Sigmoid colon (tissue), 7 donors: Measurements from ENCODE around the gene RPLP2. TPM values are rescaled to one million over a fixed set of nuclear protein-coding genes. Genes with fewer than 3 reads are reported as not detected.
A peak's percentile ranks its signal among the peaks of the same experiment; 100 is the strongest.

Source experiments
- DNase-seq: peaks from one replicate; pipeline ENCODE4 v3.0.0-alpha.2; 2019
- H3K27ac ChIP-seq, 4 donors: fragments of 200-600 bp; sonication (generic); one replicate each; pipeline ENCODE4 v1.5.1; 2016 to 2019; ENCODE audit warnings: mild to moderate bottlenecking in 1 of 4
- H3K27me3 ChIP-seq, 3 donors: fragments of 200-600 bp; sonication (generic); one replicate each; pipeline ENCODE4 v1.5.1; 2019; ENCODE audit warnings: mild to moderate bottlenecking in 1 of 3
- H3K36me3 ChIP-seq, 4 donors: fragments of 200-600 bp; sonication (generic); one replicate each; pipeline ENCODE4 v1.5.1; 2016 to 2019
- H3K4me1 ChIP-seq, 4 donors: fragments of 200-600 bp; sonication (generic); one replicate each; pipeline ENCODE4 v1.5.1; 2017 to 2019
- H3K4me3 ChIP-seq, 4 donors: fragments of 200-600 bp; sonication (generic); one replicate each; pipeline ENCODE4 v1.5.1; 2017 to 2019; ENCODE audit warnings: mild to moderate bottlenecking in 2 of 4, moderate library complexity in 1 of 4
- H3K9me3 ChIP-seq, 4 donors: fragments of 200-600 bp in 3 of 4; sonication (generic) in 3 of 4; one replicate each; pipeline versions ENCODE4 v1.5.1 to v1.6.1; 2013 to 2019
- CTCF ChIP-seq, 4 experiments: fragments of 450-650 bp in 3 of 4; fragments of 200-600 bp in 1 of 4; IDR thresholded peaks; one replicate each; pipeline ENCODE4 v1.5.1; 2016 to 2019; ENCODE audit warnings: antibody characterized with exemption in 4 of 4, mild to moderate bottlenecking in 3 of 4, moderate library complexity in 2 of 4
- EP300 ChIP-seq, 4 donors: sonication (generic); formaldehyde crosslinking; IDR thresholded peaks; one replicate each; pipeline ENCODE4 v1.6.1; 2017; ENCODE audit warnings: antibody characterized with exemption in 4 of 4
- POLR2A ChIP-seq, 2 donors: fragments of 450-650 bp; IDR thresholded peaks; one replicate each; pipeline ENCODE4 v1.6.1; 2016; ENCODE audit warnings: antibody characterized with exemption in 2 of 2, mild to moderate bottlenecking in 2 of 2, moderate library complexity in 2 of 2
- POLR2AphosphoS5 ChIP-seq, 4 donors: sonication (generic); formaldehyde crosslinking; IDR thresholded peaks; one replicate each; pipeline ENCODE4 v1.6.1; 2017; ENCODE audit warnings: antibody characterized with exemption in 4 of 4
- WGBS, 2 donors: extraction: QIAGEN DNeasy Blood & Tissue Kit; methylation state at CpG; one replicate each; pipeline ENCODE4 v1.1.7; 2013; 5-methylcytosine and 5-hydroxymethylcytosine counted together
- intact Hi-C: fragments of 100-400 bp; cut with DNase I; formaldehyde crosslinking; loops from one replicate; pipeline ENCODE4 v1.15.1; 2023
- polyA plus RNA-seq, 3 donors: library from polyadenylated mRNA; stranded (reverse); fragments of 200-250 nt; gene quantifications; one replicate each; pipeline ENCODE4 v1.2.3, GENCODE V29; 2013
- total RNA-seq, 4 donors: library from RNA; depleted of rRNA; stranded (reverse); fragments of >200 nt; gene quantifications; one replicate each; pipeline ENCODE4 v1.1.0, GENCODE V29; 2016
- donor health status: healthy with polysubstance abuse.
- donor health status: Bipolar disorder and iron deficiency.
- donor health status: healthy.

RPLP2 gene
- total and polyA plus RNA-seq, 7 donors: 405 to 2,533 (median 632) TPM

DNA sequence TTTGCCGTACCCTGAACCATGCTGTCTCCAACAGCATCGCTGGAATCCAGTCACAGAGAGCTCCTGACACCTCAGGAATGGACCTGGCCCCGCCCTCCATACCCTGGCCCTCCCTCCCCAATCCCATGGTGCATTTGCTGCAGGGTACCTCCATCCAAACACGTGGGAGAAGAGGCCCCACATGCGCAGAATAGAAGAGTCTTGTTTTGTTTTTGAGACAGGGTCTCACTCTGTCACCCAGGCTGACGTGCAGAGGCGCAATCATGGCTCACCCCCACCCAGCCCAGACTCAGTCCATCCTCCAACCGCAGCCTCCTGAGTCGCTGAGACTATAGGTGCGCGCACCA is 6.6 kb downstream of the RPLP2 start:
- peaks cover 0 to 27% (median 24%) of the 10 kb centered on the region in 4 donors for H3K4me1 ChIP-seq
- no peaks in the 10 kb centered on the region for H3K9me3 ChIP-seq
- no peak for DNase-seq
- H3K36me3 ChIP-seq: peaks cover 20 to 36% (median 22%) of the 10 kb centered on the region in 4 donors
- no peak for TF ChIP-seq POLR2A (IDR thresholded peaks at IDR 0.05)
- no peak for TF ChIP-seq EP300 (IDR thresholded peaks at IDR 0.05)
- no peak for TF ChIP-seq CTCF (IDR thresholded peaks at IDR 0.05)
- TF ChIP-seq POLR2AphosphoS5 (IDR thresholded peaks at IDR 0.05): no peak
- 82 to 84% methylated on average over 11 of the region's 11 CpGs for WGBS, 2 donors
- no peak overlapping the region for H3K4me3 ChIP-seq
- no peak overlapping the region for H3K27ac ChIP-seq
- no peaks in the 10 kb centered on the region for H3K27me3 ChIP-seq
- intact Hi-C loops: no loop called here

DNA sequence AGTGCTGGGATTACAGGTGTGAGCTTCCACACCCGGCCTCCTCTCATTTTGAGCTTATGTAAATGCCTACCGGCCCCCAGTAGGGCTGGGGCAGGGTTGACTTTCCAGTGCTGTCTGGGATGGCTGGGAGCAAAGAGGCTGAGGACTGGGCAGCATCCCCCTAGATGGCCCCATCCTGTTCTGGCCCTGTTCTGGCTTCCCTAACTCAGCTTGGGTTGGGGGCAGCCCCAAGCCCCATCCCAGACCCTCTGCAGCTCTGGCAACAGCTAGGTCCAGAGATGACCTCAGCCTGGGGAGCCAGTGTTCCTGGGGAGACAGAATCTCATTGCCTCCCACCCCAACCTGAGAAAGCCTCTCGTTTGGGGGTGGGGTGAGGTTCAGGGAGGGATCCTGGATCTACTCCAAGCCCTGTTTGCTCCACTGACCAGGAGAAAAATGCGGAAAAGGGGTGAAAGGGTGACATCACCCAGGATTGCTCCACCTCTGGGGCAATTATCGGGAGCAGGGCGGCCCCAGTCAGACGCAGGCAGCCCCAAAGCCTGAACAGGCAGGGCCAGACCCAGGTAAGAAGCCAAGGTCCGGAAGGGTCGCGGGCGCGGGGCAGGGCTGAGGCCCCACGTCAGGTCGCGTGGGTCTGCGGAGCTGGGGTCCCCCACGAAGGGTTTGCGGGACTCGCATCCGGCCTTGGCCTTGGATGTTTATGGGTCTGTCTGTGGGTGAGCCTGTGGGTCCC is 8.8 kb downstream of the RPLP2 start, which contains the start of gene PNPLA2:
Gene PNPLA2 (plus strand): TSS at position 519 of the 733 bp plus-strand sequence. CDS start 805 bp downstream, outside the sequence.
- Histone ChIP-seq H3K4me3 (peak within 1 kb of the TSS; percentile 66 to 96 (median 82)), H3K4me1 (peaks cover 0 to 33% (median 30%) of the 10 kb centered on the region in 4 donors), H3K9me3 (no peaks in the 10 kb centered on the region), H3K27ac (peak within 1 kb of the TSS; percentile 90 to 99 (median 98)), H3K36me3 (peaks cover 1 to 33% (median 8%) of the 10 kb centered on the region in 4 donors), H3K27me3 (peaks cover 0 to 3% (median 0%) of the 10 kb centered on the region in 3 donors)
- WGBS, 2 donors: 8 to 32% methylated on average over 20 of the region's 20 CpGs
- DNase-seq: no peak
- intact Hi-C loops: no loop called here
- TF ChIP-seq POLR2AphosphoS5 (IDR thresholded peaks at IDR 0.05): peak in 1 of 4 donors; percentile 25
- no peak for TF ChIP-seq POLR2A (IDR thresholded peaks at IDR 0.05)

DNA sequence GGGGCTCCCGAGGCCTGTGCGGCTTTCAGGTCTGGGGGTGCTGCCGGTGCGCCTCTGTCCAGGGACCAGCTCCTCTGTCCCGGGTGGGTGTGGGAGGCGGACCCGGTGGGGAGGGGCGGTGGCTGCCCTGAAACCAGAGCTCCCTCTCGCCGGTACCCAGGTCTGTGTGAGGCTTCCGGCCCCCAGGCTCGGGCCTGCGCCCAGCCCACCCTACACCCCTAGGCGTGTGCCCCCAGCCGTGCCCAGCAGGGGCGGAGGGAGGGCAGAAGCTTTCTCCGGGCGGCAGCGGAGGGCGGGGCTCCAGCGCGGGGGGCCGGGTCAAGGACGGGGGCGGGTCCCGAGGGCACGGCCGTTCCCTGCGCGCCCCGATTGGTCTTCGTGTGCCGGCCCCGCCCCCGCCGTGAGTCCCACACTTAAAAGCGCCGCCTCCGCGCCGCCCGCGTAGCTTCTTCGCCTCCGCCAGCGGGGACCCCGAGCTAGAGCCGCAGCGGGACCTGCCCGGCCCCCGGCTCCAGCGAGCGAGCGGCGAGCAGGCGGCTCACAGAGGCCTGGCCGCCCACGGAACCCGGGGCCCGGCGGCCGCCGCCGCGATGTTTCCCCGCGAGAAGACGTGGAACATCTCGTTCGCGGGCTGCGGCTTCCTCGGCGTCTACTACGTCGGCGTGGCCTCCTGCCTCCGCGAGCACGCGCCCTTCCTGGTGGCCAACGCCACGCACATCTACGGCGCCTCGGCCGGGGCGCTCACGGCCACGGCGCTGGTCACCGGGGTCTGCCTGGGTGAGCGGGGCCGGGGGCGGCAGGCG is 9.6 kb downstream of the RPLP2 start:
- intact Hi-C loops: no loop called here
- no peaks in the 10 kb centered on the region for H3K9me3 ChIP-seq
- peaks cover 8 to 33% (median 13%) of the 10 kb centered on the region in 4 donors for H3K36me3 ChIP-seq
- peak overlapping the region; percentile 66 to 96 (median 82) for H3K4me3 ChIP-seq
- H3K27ac ChIP-seq: peak overlapping the region; percentile 90 to 99 (median 98)
- 0 to 1% methylated on average over 96 of the region's 96 CpGs for WGBS, 2 donors
- H3K4me1 ChIP-seq: peaks cover 0 to 33% (median 30%) of the 10 kb centered on the region in 4 donors
- H3K27me3 ChIP-seq: peaks cover 0 to 10% (median 6%) of the 10 kb centered on the region in 3 donors
- peak in 1 of 2 donors; percentile 28 for TF ChIP-seq POLR2A (IDR thresholded peaks at IDR 0.05)
- peak; percentile 73 to 90 (median 86) for TF ChIP-seq POLR2AphosphoS5 (IDR thresholded peaks at IDR 0.05)
- TF ChIP-seq CTCF (IDR thresholded peaks at IDR 0.05): peak in 3 of 4 experiments; percentile 13 to 32 (median 29)
- TF ChIP-seq EP300 (IDR thresholded peaks at IDR 0.05): peak in 2 of 4 donors; percentile 55 to 60
- DNase-seq: peak; percentile 97

DNA sequence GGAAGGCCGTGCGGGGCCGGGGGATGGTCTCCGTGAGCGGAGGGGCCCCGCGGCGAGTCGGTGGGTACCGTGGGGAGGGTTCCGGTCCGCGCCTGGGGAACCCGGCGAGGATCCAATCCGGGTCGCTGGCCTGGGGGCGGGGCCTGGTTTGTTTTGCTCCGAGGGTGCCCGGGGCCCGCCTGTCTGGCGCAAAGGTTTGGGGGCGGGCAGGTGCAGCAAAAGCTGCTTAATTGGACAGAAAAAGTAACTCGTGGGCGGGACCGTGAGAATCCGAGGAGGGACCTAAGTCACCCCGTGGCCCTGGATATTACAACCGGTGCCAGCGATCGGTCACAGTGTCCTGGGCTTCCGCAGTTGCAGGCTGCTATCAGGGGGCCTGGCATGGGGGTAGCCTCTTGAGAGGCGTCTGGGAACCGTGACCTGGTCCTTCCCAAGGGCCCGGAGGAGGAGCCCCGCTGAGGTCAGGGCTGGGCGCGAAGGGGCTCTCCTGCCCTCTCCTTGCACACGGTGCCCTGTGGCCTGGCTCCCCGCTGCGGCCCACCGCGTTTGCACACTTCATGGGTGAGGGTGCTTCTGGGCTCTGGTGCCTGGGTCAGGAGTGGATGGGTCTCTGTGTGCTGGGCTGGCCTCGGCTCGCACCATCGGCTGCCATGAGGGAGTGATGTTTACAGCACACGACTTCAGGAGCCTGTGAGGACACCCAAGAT is 10.3 kb downstream of the RPLP2 start:
- intact Hi-C loops: no loop called here
- TF ChIP-seq CTCF (IDR thresholded peaks at IDR 0.05): no peak
- TF ChIP-seq POLR2AphosphoS5 (IDR thresholded peaks at IDR 0.05): peak in 3 of 4 donors; percentile 3 to 32 (median 22)
- TF ChIP-seq POLR2A (IDR thresholded peaks at IDR 0.05): peak in 1 of 2 donors; percentile 49
- TF ChIP-seq EP300 (IDR thresholded peaks at IDR 0.05): no peak
- peak; percentile 96 for DNase-seq
- peak overlapping the region; percentile 90 to 99 (median 98) for H3K27ac ChIP-seq
- peaks cover 0 to 33% (median 30%) of the 10 kb centered on the region in 4 donors for H3K4me1 ChIP-seq
- peaks cover 16 to 33% (median 20%) of the 10 kb centered on the region in 4 donors for H3K36me3 ChIP-seq
- peaks cover 0 to 17% (median 13%) of the 10 kb centered on the region in 3 donors for H3K27me3 ChIP-seq
- H3K9me3 ChIP-seq: no peaks in the 10 kb centered on the region
- H3K4me3 ChIP-seq: peak overlapping the region; percentile 66 to 96 (median 82)
- 1 to 4% methylated on average over 47 of the region's 47 CpGs for WGBS, 2 donors
